GM12878 (cell line): ENCODE results near the gene HAND2. TPM values are rescaled to one million over a fixed set of nuclear protein-coding genes. Genes with fewer than 3 reads are reported as not detected.

Source experiments
- ATAC-seq: fragments of 200-7000 bp; cut with Tn5 transposase; 3 replicates; pipeline ENCODE4 v1.9.1; 2020; ENCODE audit warnings: mild to moderate bottlenecking, moderate library complexity
- BruUV-seq: library from RNA; stranded (reverse); fragments of 400-500 nt; replicated peaks from 2 replicates; lab custom pipeline; 2021; lab: Mats Ljungman, UMichigan
- CTCF ChIA-PET: fragments of 300-600 bp; sonication (Branson Sonifier 250); formaldehyde crosslinking; extraction: SDS; loops from one replicate; lab custom pipeline; 2021; ENCODE audit warnings: inconsistent platforms; lab: Yijun Ruan, JAX
- POLR2A ChIA-PET: fragments of 350-600 bp; formaldehyde crosslinking; extraction: SDS; loops from one replicate; lab custom pipeline; 2021; ENCODE audit warnings: inconsistent platforms; lab: Charles Lee
- RAD21 ChIA-PET: fragments of 300-600 bp; sonication (Branson Sonifier 250); formaldehyde crosslinking; loops from one replicate; lab custom pipeline; 2023; ENCODE audit warnings: antibody characterized with exemption; ENCODE audit not compliant: unreplicated experiment; lab: Charles Lee
- SMC1A ChIA-PET: fragments of 300-600 bp; sonication (Branson Sonifier 250); formaldehyde crosslinking; loops from one replicate; lab custom pipeline; 2023; ENCODE audit not compliant: unreplicated experiment, uncharacterized antibody; lab: Charles Lee
- DNase-seq: peaks from one replicate; pipeline ENCODE4 v3.0.0-alpha.2; 2011; ENCODE audit warnings: low read depth, low spot score
- FAIRE-seq: peaks from 3 replicates; lab custom pipeline; 2011; peaks lifted over from hg19 to GRCh38; lab: Jason Lieb, UNC
- H2AFZ ChIP-seq: 2 replicates; pipeline ENCODE4 v1.6.0; 2011; ENCODE audit warnings: low read depth, low read length, control low read depth; ENCODE audit not compliant: control insufficient read depth
- H3K27ac ChIP-seq: 2 replicates; pipeline ENCODE4 v1.5.1; 2011; ENCODE audit warnings: control low read depth; ENCODE audit not compliant: control insufficient read depth, insufficient read depth
- H3K27me3 ChIP-seq, 2 experiments: replicated peaks in 1 of 2; 2 replicates each; pipeline versions ENCODE4 v1.6.0 to v1.6.1; 2011; ENCODE audit warnings: low read length in 1 of 2; ENCODE audit not compliant: control insufficient read depth in 2 of 2, insufficient read depth in 2 of 2
- H3K36me3 ChIP-seq, 2 experiments: 2 replicates each; pipeline ENCODE4 v1.5.1; 2011; ENCODE audit warnings: low read length in 1 of 2; ENCODE audit not compliant: control insufficient read depth in 2 of 2, insufficient read depth in 2 of 2
- H3K4me1 ChIP-seq: 2 replicates; pipeline ENCODE4 v1.6.1; 2011; ENCODE audit warnings: mild to moderate bottlenecking, low read length, moderate library complexity, mixed read lengths; ENCODE audit not compliant: control insufficient read depth, insufficient read depth
- H3K4me2 ChIP-seq: 2 replicates; pipeline ENCODE4 v1.6.0; 2011; ENCODE audit warnings: control low read depth; ENCODE audit not compliant: control insufficient read depth, insufficient read depth
- H3K4me3 ChIP-seq: fragments of 200-600 bp; sonication (generic); 2 replicates; pipeline ENCODE4 v1.5.1; 2016
- H3K79me2 ChIP-seq: 2 replicates; pipeline ENCODE4 v1.6.0; 2011; ENCODE audit warnings: low read length; ENCODE audit not compliant: control insufficient read depth, insufficient read depth
- H3K9ac ChIP-seq: 2 replicates; pipeline ENCODE4 v1.8.0; 2011; ENCODE audit warnings: low read length, control low read depth, mixed read lengths; ENCODE audit not compliant: control insufficient read depth, insufficient read depth
- H3K9me3 ChIP-seq: replicated peaks from 3 replicates; pipeline ENCODE4 v1.5.1; 2011; ENCODE audit warnings: mild to moderate bottlenecking, low read length; ENCODE audit not compliant: control insufficient read depth, insufficient read depth
- H4K20me1 ChIP-seq: 2 replicates; pipeline ENCODE4 v1.6.0; 2011; ENCODE audit not compliant: control insufficient read depth, insufficient read depth
- WGBS: methylation state at CpG from one replicate; pipeline ENCODE4 v1.1.6; 2016; ENCODE audit warnings: low lambda C conversion rate; ENCODE audit not compliant: insufficient replicate concordance, insufficient coverage; ENCODE audit errors: missing lambda C conversion rate; 5-methylcytosine and 5-hydroxymethylcytosine counted together
- in situ Hi-C: fragments of 300-500 bp; cut with MboI; formaldehyde crosslinking; loops from 9 replicates; pipeline ENCODE4 v1.14.3; 2018; ENCODE audit warnings: mixed read lengths
- intact Hi-C: fragments of 100-400 bp; cut with micrococcal nuclease; formaldehyde crosslinking; loops from one replicate; pipeline ENCODE4 v1.14.2; 2022; ENCODE audit not compliant: unreplicated experiment
- polyA plus RNA-seq, 11 experiments: library from polyadenylated mRNA; depleted of rRNA in 4 of 11; unstranded in 6 of 11; stranded (reverse) in 5 of 11; fragments of >200 nt; fragmentation: Nextera tagmentation in 4 of 11; fragmentation: Illumina TruSeq in 1 of 11; extraction: Ambion mirVana in 4 of 11; extraction: Trizol in 1 of 11; gene quantifications; 1 replicate in 1 of 11; 2 replicates in 10 of 11; pipeline versions ENCODE4 v1.2.1 to v1.2.3, GENCODE V29; 2011 to 2016; ENCODE audit warnings: inconsistent platforms in 2 of 11, missing spikeins in 2 of 11, low read depth in 1 of 11
- total RNA-seq, 4 experiments: library from RNA; depleted of rRNA in 3 of 4; stranded (reverse); fragments of >200 nt in 3 of 4; fragmentation: Illumina TruSeq in 1 of 4; extraction: Trizol in 1 of 4; gene quantifications; 2 replicates each; pipeline versions ENCODE4 v1.2.1 to v1.2.3, GENCODE V29; 2013 to 2021
- TF ChIP-seq, protein P1 (sequence below), 3 experiments: IDR thresholded peaks in 2 of 3; conservative IDR thresholded peaks in 1 of 3; 2 replicates each; pipeline ENCODE4 v1.5.1; 2011; ENCODE audit warnings: low read depth in 3 of 3, low read length in 3 of 3, mild to moderate bottlenecking in 3 of 3, control low read depth in 2 of 3, moderate library complexity in 2 of 3, inconsistent platforms in 1 of 3, mixed read lengths in 1 of 3; ENCODE audit not compliant: control insufficient read depth in 2 of 3, insufficient read depth in 1 of 3; ENCODE audit errors: extremely low read depth in 1 of 3
- TF ChIP-seq, protein P2 (sequence below): fragments of 450-650 bp; formaldehyde crosslinking; IDR thresholded peaks from 2 replicates; pipeline ENCODE4 v1.5.0; 2022; ENCODE audit warnings: mild to moderate bottlenecking, missing genetic modification characterization

HAND2 gene
- total and polyA plus RNA-seq, 10 of the 15 experiments (the other 5 are each of a cell fraction or from before 2014, with no cell fraction given), result 0.09 TPM; not detected in 9

DNA sequence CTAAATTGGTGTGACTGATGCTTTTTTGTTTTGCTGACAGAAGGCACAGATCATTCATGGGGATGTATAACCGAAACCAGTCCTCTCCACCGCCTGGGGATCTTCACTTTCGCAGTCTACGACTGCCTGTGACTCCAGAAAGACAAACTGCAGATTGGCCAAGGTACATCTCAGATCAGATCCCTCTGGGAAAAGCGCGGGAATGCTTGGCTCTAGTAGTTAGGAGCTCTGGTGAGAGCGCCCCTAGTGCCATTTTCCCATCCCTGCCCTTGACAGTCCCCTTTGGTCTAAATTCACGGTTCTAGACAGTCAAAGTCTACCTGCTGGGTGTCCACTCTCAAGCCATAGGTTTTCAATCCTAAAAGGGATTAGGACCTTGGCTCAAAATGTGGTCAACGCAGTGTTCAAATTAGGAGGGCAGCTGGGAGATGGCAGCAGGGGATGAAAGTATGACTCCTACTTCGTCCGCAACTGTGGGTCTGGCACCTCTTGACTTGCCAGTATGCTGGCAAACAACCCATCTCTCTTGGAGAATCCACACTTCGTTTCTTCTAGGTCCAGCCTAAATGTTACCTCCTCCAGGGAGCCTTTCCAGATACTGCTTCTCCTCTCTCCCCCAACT lies 6.9 kb upstream of the HAND2 start:
- no TSS peak for BruUV-seq
- no peaks in the 10 kb centered on the region for H3K36me3 ChIP-seq
- SMC1A ChIA-PET, result no interaction called here
- ATAC-seq (no peak), FAIRE-seq (no peak), DNase-seq (no peak)
- POLR2A ChIA-PET, result no interaction called here
- CTCF ChIA-PET, result no interaction called here
- H2AFZ ChIP-seq, result no peak overlapping the region
- intact Hi-C loops (no loop called here), in situ Hi-C loops (no loop called here)
- no peak overlapping the region for H3K27ac ChIP-seq
- H3K79me2 ChIP-seq, result no peaks in the 10 kb centered on the region
- no peak overlapping the region for H3K4me2 ChIP-seq
- H3K9me3 ChIP-seq, result no peaks in the 10 kb centered on the region
- no peak overlapping the region for H3K9ac ChIP-seq
- TF ChIP-seq, protein P1, sequence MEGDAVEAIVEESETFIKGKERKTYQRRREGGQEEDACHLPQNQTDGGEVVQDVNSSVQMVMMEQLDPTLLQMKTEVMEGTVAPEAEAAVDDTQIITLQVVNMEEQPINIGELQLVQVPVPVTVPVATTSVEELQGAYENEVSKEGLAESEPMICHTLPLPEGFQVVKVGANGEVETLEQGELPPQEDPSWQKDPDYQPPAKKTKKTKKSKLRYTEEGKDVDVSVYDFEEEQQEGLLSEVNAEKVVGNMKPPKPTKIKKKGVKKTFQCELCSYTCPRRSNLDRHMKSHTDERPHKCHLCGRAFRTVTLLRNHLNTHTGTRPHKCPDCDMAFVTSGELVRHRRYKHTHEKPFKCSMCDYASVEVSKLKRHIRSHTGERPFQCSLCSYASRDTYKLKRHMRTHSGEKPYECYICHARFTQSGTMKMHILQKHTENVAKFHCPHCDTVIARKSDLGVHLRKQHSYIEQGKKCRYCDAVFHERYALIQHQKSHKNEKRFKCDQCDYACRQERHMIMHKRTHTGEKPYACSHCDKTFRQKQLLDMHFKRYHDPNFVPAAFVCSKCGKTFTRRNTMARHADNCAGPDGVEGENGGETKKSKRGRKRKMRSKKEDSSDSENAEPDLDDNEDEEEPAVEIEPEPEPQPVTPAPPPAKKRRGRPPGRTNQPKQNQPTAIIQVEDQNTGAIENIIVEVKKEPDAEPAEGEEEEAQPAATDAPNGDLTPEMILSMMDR (IDR thresholded peaks at IDR 0.05 in 2 of 3, conservative IDR thresholded peaks at IDR 0.05 in 1 of 3; ENCODE audit: control insufficient read depth in 2 of 3, extremely low read depth in 1 of 3, insufficient read depth in 1 of 3, low read depth in 3 of 3, low read length in 3 of 3), result peak in 2 of 3 experiments; percentile 21 to 28; a peak in 2 of 6 replicates
- TF ChIP-seq, protein P2, sequence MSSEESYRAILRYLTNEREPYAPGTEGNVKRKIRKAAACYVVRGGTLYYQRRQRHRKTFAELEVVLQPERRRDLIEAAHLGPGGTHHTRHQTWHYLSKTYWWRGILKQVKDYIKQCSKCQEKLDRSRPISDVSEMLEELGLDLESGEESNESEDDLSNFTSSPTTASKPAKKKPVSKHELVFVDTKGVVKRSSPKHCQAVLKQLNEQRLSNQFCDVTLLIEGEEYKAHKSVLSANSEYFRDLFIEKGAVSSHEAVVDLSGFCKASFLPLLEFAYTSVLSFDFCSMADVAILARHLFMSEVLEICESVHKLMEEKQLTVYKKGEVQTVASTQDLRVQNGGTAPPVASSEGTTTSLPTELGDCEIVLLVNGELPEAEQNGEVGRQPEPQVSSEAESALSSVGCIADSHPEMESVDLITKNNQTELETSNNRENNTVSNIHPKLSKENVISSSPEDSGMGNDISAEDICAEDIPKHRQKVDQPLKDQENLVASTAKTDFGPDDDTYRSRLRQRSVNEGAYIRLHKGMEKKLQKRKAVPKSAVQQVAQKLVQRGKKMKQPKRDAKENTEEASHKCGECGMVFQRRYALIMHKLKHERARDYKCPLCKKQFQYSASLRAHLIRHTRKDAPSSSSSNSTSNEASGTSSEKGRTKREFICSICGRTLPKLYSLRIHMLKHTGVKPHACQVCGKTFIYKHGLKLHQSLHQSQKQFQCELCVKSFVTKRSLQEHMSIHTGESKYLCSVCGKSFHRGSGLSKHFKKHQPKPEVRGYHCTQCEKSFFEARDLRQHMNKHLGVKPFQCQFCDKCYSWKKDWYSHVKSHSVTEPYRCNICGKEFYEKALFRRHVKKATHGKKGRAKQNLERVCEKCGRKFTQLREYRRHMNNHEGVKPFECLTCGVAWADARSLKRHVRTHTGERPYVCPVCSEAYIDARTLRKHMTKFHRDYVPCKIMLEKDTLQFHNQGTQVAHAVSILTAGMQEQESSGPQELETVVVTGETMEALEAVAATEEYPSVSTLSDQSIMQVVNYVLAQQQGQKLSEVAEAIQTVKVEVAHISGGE (CRISPR knock-in tag), result no peak
- no peaks in the 10 kb centered on the region for H4K20me1 ChIP-seq
- no peaks in the 10 kb centered on the region for H3K4me1 ChIP-seq
- RAD21 ChIA-PET, result no interaction called here
- peaks cover 13 to 41% of the 10 kb centered on the region in 2 experiments for H3K27me3 ChIP-seq
- H3K4me3 ChIP-seq, result no peak overlapping the region
- 38% methylated on average over 12 of the region's 12 CpGs for WGBS
